Bronchial smooth muscle cell (primary cell): ENCODE measurements around the gene C10orf120. TPM values are rescaled to one million over a fixed set of nuclear protein-coding genes. Genes with fewer than 3 reads are reported as not detected.

Experiments used
- total RNA-seq: library from RNA; depleted of rRNA; stranded (reverse); fragments of >200 nt; gene quantifications from 2 replicates; pipeline ENCODE4 v1.2.1, GENCODE V29; 2014

The C10orf120 gene
- not detected in 2 replicates for total RNA-seq

GRCh38 chr10:122699796-122700455 lies at the start of gene C10orf120:
TSS of gene C10orf120 (minus strand) at chr10:122699846. CDS start at chr10:122699790, 56 bp downstream.

Other genes starting within 250 kb of the C10orf120 start
- gene ARMS2, start 245.2 kb downstream of the C10orf120 start, total RNA-seq, result not detected in 2 replicates
- gene HTRA1, start 238.3 kb downstream of the C10orf120 start, total RNA-seq, result 88.8 and 155 TPM in 2 replicates
- gene DMBT1, start 139.1 kb downstream of the C10orf120 start, total RNA-seq, result under 0.01 TPM in 2 replicates
- gene CUZD1, start 146.0 kb upstream of the C10orf120 start, total RNA-seq, result 0.43 and 0.47 TPM in 2 replicates
- gene FAM24B, start 179.7 kb upstream of the C10orf120 start, total RNA-seq, result 7.3 and 10.7 TPM in 2 replicates
- not detected in 2 replicates for gene FAM24A, start 210.8 kb upstream of the C10orf120 start, total RNA-seq